PC-9 (cell line): ENCODE results near the gene ETHE1.

Experiments used
- CTCF ChIP-seq: fragments of 200-600 bp; sonication (generic); conservative IDR thresholded peaks from 2 replicates; pipeline ENCODE4 v1.6.1; 2017; ENCODE audit warnings: mixed run types, antibody characterized with exemption, mild to moderate bottlenecking, moderate library complexity
- EZH2 ChIP-seq: fragments of 200-600 bp; sonication (generic); IDR thresholded peaks from 2 replicates; pipeline ENCODE4 v1.8.0; 2017; ENCODE audit warnings: antibody characterized with exemption, low read depth

GRCh38 chr19:43482193-43482592 lies 44.8 kb downstream of the ETHE1 start:
- TF ChIP-seq CTCF (no peak), EZH2 (no peak)
